Activated naive CD8-positive, alpha-beta T cell treated with anti-CD3 and anti-CD28 coated beads, Interleukin-2, amount 50 U/mL, for 16 hours (primary cell): Measurements from ENCODE around the gene RAMP1.
A peak's percentile ranks its signal among the peaks of the same experiment; 100 is the strongest.

Experiments
- DNase-seq: peaks from one replicate; pipeline ENCODE4 v3.0.0-alpha.2; 2020; ENCODE audit warnings: low read depth, low spot score

Gene RAMP1

GRCh38 chr2:237917696-237918374 is 58.4 kb downstream of the RAMP1 start:
- DNase-seq = no peak

GRCh38 chr2:237919593-237919992 is 60.2 kb downstream of the RAMP1 start:
- DNase-seq = no peak

DNA sequence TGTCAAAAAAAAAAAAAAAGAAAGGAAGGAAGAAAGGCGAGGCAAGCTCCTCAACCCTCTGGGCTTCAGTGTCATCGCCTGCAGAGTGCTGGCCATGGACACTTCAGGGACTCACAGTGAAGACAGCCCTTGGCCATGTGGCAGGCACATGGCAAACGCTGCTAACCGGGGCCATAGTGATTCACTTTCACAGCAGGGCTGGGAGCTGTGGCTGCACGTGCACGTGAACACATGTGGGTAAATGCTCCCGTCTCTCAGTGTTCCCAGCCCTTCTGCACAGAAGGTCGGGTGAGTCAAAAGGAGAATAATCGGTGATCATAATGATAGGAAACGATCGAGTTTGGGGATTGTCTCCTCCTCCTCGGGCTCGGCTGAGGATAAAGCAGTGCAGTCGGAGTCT is 61.2 kb downstream of the RAMP1 start:
- DNase-seq = no peak

- DNase-seq = no peak
Observed at GRCh38 chr2:237921967-237922492, 62.6 kb downstream of the RAMP1 start.

DNA sequence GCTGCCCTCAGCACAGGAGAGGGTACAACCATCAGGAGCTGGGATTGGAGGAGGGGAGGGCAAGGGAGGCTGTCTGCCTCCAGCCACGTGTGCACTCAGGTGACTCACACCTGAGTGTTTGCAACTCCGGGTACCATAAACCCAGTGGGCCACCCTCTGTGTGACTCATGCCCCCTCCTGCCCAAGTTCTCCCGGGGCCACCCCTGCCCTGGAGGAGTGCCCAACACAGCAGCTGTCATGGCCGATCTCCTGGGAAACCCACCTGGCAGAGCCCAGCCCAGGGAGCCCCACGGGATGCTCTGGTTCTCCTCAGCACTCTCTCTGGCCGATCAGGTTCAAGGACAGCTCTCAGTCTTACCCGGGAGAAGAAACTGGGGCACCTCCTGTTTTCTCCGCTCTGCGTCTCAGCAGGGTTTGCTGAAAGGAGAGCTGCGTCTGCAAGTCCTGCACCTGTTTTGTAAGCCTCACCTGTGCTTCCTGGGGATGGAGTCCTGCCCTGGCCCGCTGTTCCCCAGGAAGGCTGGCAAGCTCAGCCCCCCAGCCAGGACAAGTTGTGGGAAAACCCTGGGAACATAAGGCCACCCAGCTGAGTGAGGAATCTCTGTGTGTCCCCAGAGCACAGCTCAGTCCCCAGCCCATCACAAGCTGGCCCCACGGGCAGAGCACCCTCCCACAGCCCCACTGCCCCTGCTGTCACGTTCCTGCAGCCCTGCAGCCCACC is 63.4 kb downstream of the RAMP1 start:
- DNase-seq = no peak

- DNase-seq = peak; percentile 69
Observed at GRCh38 chr2:237923481-237924163, 64.2 kb downstream of the RAMP1 start.

- no peak for DNase-seq
Observed at GRCh38 chr2:237924164-237924534, 64.7 kb downstream of the RAMP1 start.

- DNase-seq = no peak
Observed at GRCh38 chr2:237927135-237927534, 67.7 kb downstream of the RAMP1 start.

- DNase-seq = no peak
Observed at GRCh38 chr2:237927986-237928385, 68.6 kb downstream of the RAMP1 start.

DNA sequence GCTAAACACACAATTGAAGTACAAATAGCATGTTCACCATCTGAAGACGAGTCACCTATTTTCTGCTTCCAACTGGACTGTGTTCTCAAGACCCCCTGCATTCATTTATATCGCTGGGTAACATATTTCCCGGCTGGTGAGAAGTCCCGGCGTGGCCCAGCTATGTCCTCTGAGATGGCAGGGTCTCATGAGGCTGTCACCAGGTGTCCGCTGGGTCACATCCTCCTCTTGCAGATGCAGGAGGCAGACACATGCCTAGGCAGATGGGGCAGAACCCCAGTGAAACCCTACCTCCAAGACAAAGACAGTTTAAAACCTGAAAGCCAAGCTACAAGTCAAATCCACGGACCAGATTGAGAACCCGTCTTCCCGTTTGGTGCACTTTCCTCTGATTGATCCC is 70.6 kb downstream of the RAMP1 start:
- no peak for DNase-seq

DNA sequence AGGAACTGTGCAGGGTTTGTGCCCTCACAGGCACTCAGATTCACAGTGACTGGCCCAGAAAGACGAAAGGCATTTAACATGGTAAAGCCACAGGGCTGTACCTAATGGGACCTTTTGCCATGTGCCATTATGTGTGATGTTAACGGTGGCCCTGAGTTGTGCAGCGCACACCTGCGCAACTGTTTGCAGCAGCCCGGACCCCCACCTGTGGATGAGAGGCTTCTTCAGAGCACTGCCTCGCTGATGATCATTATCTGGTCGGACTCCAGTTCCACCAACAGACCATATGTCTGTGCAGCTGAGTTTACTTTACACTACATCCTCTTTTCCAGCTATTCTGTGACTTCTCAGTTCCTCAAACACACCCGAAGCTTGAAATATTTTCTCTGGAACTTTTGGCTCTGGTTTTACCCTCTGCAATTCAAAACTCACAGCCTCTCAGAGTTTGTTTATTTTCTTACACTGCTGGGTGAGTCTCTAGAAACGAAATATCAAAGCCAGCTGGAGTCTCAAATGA is 71.8 kb downstream of the RAMP1 start:
- no peak for DNase-seq

DNA sequence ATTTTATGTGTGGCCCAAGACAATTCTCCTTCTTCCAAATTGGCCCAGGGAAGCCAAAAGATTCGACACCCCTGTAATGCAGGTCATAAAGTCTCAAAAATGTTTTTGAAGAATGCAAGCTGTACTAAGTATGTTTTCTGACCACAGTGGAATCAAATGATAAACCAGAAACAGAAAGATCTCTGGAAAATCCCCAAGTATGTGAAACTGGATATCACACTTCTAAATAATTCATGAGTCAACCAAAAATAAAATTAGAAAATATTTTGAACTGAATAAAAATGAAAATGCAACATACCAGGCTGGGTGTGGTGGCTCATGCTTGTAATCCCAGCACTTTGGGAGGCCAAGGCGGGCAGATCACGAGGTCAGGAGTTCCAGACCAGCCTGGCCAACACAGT is 73.3 kb downstream of the RAMP1 start:
- DNase-seq = no peak

DNA sequence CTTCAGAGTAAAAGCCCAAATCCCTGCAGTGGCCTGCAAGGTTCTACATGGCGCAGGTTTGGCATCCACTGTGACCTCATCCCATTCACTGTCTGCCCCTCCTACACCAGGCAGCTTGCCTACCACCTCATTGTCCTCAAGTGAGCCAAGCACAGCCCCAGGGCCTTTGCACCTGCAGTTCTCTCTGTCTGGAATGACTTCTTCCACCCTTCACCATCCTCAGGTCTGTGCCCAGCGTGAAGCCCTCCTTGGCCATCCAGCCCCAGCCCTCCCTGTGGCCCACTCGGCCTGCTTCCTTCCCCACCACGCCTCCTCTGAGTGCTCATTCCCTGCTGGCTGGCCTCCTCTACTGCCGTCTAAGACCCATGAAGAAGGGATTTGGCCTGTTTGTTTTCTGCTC is 74.8 kb downstream of the RAMP1 start:
- no peak for DNase-seq

DNA sequence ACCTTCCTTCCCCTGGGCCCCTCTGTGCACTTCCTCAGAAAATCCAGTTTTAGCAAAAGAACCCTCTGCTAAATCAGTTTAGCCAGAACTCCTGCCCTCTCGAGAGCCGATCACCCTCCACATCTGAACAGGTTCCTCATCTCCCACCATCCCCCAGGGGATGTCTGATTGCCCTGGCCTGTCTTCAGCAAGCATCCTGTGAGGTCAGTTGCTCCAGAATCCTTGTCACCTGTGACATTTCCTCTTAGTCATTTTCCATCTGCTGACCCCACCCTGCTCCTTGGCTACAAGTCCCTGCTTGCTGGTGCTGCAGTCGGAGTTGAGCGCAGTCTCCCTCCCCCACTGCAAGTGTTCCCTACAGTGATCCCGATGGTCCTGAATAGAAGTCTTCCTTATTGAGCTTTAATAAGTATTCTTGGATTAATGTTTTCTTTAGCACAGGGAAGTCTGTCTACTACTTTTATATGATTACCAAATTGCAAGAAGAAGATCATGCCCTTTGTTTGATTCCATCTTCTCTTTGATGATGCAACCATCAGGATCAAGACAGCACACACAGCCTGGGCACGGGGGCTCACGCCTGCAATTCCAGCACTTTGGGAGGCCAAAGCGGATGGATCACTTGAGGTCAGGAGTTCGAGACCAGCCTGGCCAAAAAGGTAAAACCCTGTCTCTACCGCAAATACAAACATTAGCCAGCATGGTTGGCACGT is 76.5 kb downstream of the RAMP1 start:
- DNase-seq = no peak

DNA sequence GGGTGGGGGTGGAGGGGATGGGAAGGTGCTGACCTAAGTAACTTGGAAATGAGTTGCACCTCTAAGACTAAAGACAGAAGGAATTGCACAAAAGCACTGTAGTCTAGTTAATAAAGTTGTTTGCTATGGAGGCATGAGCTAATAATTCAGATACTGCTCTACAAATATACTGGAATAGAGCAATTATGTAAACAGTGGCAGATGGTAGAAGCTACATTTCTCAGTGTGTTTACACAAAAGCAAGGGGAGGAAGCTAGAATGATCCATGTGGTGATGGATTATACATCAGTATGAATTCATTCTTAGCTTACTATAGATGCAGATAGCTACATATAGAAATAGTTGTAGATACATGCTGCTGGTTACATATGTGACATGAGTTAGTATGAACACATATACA is 79.8 kb downstream of the RAMP1 start:
- DNase-seq = no peak

DNA sequence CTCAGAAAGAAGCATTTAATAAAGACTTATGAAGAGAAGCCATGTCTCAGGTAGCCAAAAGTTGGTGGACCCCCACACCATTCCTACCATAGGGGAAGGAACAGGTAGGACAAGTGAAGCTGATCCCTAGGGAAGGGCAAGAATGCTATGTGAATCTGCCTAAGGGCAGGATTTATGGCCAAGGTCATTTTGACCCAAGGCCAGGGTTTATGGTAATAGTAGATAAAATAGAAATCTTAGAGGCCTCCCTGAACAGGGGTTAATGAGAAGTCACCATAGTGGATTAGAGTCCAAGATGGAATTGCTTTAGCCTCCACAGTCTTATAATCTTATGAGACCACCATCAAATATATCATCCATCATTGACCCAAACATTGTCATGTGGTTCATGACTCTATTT is 81.4 kb downstream of the RAMP1 start:
- DNase-seq = no peak

- no peak for DNase-seq
Observed at GRCh38 chr2:237941239-237941638, 81.8 kb downstream of the RAMP1 start.

GRCh38 chr2:237942513-237942899 is 83.1 kb downstream of the RAMP1 start:
- DNase-seq = no peak

DNA sequence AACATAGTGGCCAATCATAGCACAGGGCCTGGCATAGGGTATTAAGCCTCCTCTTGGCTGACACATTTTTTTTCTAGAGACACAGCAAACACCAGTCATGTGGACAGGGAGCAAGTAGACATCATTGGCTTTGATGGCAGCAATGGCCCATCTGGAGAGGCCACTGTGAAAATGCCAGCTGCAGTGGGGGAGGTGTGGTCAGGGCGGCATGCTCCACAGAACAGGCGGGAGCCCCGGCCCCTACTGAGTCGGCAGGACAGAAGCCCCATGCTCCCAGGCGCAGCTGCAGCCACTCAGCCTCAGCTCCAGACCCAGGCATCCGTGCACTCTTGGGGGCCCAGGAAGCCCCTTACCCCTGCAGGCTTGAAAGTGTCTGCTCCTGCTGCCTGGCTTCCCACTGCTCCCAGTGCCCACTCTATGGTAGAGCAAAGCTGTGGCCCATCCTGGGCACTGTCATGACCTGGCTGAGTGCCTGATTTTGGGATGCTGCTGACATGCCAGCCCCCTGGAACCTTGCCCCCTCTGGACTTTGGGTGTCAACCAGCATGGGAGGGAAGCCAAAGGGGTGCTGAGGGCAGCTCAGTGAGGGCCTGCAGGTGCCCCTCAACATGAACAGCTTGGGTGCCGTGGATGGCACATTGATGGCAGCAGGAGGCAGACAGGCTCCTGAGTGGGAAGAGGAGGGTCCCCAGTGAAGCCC is 84.1 kb downstream of the RAMP1 start:
- no peak for DNase-seq

DNA sequence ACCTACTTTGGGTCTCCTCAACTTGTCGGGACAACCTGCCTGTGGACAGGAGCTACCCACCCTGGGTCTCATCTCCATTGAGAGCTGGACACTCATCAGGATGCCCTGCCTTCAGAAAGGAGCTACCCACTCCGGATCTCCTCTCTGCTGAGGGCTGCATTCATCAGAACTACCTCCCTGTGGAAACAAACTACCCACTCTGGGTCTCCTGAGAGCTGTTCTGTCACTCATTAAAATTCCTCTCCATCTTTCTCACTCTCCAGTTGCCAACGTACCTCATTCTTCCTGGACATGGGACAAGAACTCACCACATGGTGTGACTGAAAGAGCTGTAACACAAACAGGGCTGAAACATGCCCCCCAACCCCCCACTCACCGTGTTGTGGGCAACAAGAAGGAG is 84.9 kb downstream of the RAMP1 start:
- no peak for DNase-seq

- DNase-seq = no peak
Observed at GRCh38 chr2:237946423-237946822, 87.0 kb downstream of the RAMP1 start.
